ENCODE data around the gene ABHD8. TPM values are rescaled to one million over a fixed set of nuclear protein-coding genes. Genes with fewer than 3 reads are reported as not detected.

ABHD8 gene
- polyA plus RNA-seq, 3 donors, result 11.3 to 14.9 (median 12.5) TPM

DNA sequence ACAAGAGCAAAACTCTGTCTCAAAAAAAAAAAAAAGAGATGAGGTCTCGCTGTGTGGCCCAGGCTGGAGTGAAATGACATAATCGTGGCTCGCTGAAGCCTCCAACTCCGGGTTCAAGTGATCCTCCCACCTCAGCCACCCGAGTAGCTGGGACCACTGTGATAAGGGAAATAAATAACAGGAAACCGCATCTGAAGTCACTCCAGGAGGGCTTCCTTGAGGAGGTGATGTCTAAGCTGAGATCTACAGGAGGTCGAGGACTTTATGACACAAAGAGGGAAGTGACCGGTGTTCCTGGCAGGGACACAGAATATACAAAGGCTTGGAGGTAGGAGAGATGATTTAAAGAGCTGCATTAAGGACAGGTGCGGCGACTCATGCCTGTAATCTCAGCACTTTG, 48.6 kb downstream of the ABHD8 start:
- Histone ChIP-seq H3K9ac (ENCODE audit: insufficient read depth, low read length, poor library complexity, severe bottlenecking) (no peak overlapping the region), H3K27me3 (ENCODE audit: control insufficient read depth in 2 of 2, insufficient read depth in 2 of 2, low read length in 2 of 2) (no peaks in the 10 kb centered on the region), H2AFZ (ENCODE audit: insufficient read depth, low read depth, low read length, poor library complexity, severe bottlenecking) (no peak overlapping the region), H4K20me1 (ENCODE audit: insufficient read depth, low read length) (no peaks in the 10 kb centered on the region), H3K27ac (ENCODE audit: low read depth in 1 of 2, low read length in 2 of 2) (no peak overlapping the region), H3K9me3 (replicated peaks in 1 of 2; ENCODE audit: control insufficient read depth in 1 of 2, insufficient read depth in 1 of 2, low read length in 2 of 2) (no peaks in the 10 kb centered on the region), H3K4me1 (ENCODE audit: control insufficient read depth in 1 of 2, insufficient read depth in 2 of 2, low read length in 2 of 2) (no peaks in the 10 kb centered on the region), H3K79me2 (ENCODE audit: insufficient read depth, low read length) (no peaks in the 10 kb centered on the region), H3K36me3 (replicated peaks in 1 of 2; ENCODE audit: control insufficient read depth in 1 of 2, insufficient read depth in 2 of 2, low read length in 2 of 2) (no peaks in the 10 kb centered on the region), H3K4me3 (replicated peaks in 1 of 3; ENCODE audit: low read depth in 2 of 3, low read length in 3 of 3) (no peak overlapping the region), H3K4me2 (replicated peaks; ENCODE audit: extremely low read depth, low read length, poor library complexity, severe bottlenecking) (no peak overlapping the region)
- 59% methylated on average over 2 of the region's 10 CpGs for WGBS (ENCODE audit: insufficient coverage)
- TF ChIP-seq CTCF (IDR thresholded peaks at IDR 0.05), result no peak
- Mint-ChIP-seq H3K36me3 (no peaks in the 10 kb centered on the region), H3K9me3 (peaks cover 0 to 2% (median 0%) of the 10 kb centered on the region in 7 donors), H3K4me1 (no peaks in the 10 kb centered on the region), H3K27ac (no peak overlapping the region), H3K4me3 (no peak overlapping the region), H3K27me3 (ENCODE audit: low read depth in 3 of 3) (peaks cover 2 to 8% (median 5%) of the 10 kb centered on the region in 3 donors)
- DNase-seq, result no peak
- intact Hi-C loops (cut with micrococcal nuclease), result no loop called here

DNA sequence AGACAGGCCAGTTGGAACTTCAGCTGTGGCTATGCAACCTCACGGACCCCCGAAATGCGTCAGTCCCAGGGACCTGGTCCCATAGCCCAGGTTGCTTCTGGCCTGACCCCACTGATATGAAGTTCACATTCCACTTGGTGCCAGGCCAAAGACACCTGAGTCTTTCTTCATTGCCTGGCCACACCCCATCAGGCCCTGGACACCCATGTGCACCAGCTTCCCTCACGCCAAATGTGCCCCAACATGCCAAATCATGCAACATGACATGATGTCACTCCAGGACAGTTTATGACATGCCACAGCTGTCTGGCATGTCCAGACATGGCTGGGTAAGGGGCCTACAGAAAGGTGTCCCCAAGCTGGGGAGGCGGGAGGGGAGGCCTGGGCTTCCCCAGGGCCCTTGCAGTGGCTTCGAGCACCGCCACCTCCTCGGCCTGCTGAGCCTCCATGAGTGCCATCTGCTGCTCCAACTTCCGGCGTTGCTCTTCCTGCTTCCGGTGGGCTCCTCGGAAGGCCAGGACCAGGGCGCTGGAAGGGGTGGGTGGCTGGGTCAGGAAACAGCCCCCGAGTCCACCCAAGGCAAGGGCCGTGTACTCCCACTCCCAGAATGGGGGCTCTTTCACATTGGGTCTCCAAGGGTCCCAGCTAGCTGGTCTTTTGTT, 53.2 kb downstream of the ABHD8 start:
- no peak overlapping the region for H3K4me2 ChIP-seq (replicated peaks; ENCODE audit: extremely low read depth, low read length, poor library complexity, severe bottlenecking)
- whole genome bisulfite sequencing (ENCODE audit: insufficient coverage), result 97% methylated on average over 12 of the region's 15 CpGs

More for the DNA sequence above, 53.2 kb downstream of the ABHD8 start:
- H3K4me3 ChIP-seq (replicated peaks in 1 of 3; ENCODE audit: low read depth in 2 of 3, low read length in 3 of 3), result no peak overlapping the region
- H3K4me1 ChIP-seq (ENCODE audit: control insufficient read depth in 1 of 2, insufficient read depth in 2 of 2, low read length in 2 of 2), result peaks cover 9 to 15% of the 10 kb centered on the region in 2 donors
- no peak for DNase-seq
- no peaks in the 10 kb centered on the region for H3K27me3 ChIP-seq (ENCODE audit: control insufficient read depth in 2 of 2, insufficient read depth in 2 of 2, low read length in 2 of 2)
- H3K79me2 ChIP-seq (ENCODE audit: insufficient read depth, low read length), result no peaks in the 10 kb centered on the region
- Mint-ChIP-seq H3K27me3 (ENCODE audit: low read depth in 3 of 3) (peaks cover 4 to 13% (median 10%) of the 10 kb centered on the region in 3 donors), H3K36me3 (no peaks in the 10 kb centered on the region), H3K27ac (no peak overlapping the region), H3K4me3 (no peak overlapping the region), H3K4me1 (peaks cover 13% of the 10 kb centered on the region), H3K9me3 (no peaks in the 10 kb centered on the region)
- H3K9me3 ChIP-seq (replicated peaks in 1 of 2; ENCODE audit: control insufficient read depth in 1 of 2, insufficient read depth in 1 of 2, low read length in 2 of 2), result no peaks in the 10 kb centered on the region
- no peak for TF ChIP-seq CTCF (IDR thresholded peaks at IDR 0.05)
- intact Hi-C loops (cut with micrococcal nuclease), result no loop called here
- no peak overlapping the region for H3K27ac ChIP-seq (ENCODE audit: low read depth in 1 of 2, low read length in 2 of 2)
- H4K20me1 ChIP-seq (ENCODE audit: insufficient read depth, low read length), result no peaks in the 10 kb centered on the region
- no peak overlapping the region for H3K9ac ChIP-seq (ENCODE audit: insufficient read depth, low read length, poor library complexity, severe bottlenecking)
- H3K36me3 ChIP-seq (replicated peaks in 1 of 2; ENCODE audit: control insufficient read depth in 1 of 2, insufficient read depth in 2 of 2, low read length in 2 of 2), result no peaks in the 10 kb centered on the region
- H2AFZ ChIP-seq (ENCODE audit: insufficient read depth, low read depth, low read length, poor library complexity, severe bottlenecking), result no peak overlapping the region
